HG02884 (cell line): ENCODE measurements around the gene COPRS.
"Not testable (repeated sequence)": the region's sequence is repeated elsewhere in the genome, so short reads cannot be mapped to it uniquely, and the experiment has no call there.

Experiments used
- ATAC-seq: cut with Tn5 transposase; IDR thresholded peaks from one replicate; pipeline ENCODE4 v1.9.1; 2021; ENCODE audit warnings: mild to moderate bottlenecking, moderate library complexity; ENCODE audit not compliant: unreplicated experiment

Gene COPRS

DNA sequence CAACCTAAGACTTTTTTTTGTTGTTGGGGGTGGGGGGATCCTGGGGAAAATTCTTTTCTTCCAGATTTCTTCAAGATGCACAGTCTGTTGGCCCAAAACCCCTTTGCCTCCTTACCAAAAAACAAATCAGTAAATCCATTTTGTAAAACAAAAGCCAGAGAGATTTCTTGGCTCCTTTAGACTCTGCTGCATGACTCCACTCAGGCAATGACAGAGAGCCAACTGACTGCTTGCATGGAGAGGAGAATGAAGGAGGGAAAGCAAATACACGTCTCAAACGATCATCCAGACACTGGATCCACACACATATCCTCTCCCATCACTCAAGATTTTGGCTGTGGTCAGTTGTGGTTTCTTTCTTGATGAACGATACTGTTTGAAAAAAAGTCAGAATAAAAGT is 13.8 kb downstream of the COPRS start:
- no peak for ATAC-seq

DNA sequence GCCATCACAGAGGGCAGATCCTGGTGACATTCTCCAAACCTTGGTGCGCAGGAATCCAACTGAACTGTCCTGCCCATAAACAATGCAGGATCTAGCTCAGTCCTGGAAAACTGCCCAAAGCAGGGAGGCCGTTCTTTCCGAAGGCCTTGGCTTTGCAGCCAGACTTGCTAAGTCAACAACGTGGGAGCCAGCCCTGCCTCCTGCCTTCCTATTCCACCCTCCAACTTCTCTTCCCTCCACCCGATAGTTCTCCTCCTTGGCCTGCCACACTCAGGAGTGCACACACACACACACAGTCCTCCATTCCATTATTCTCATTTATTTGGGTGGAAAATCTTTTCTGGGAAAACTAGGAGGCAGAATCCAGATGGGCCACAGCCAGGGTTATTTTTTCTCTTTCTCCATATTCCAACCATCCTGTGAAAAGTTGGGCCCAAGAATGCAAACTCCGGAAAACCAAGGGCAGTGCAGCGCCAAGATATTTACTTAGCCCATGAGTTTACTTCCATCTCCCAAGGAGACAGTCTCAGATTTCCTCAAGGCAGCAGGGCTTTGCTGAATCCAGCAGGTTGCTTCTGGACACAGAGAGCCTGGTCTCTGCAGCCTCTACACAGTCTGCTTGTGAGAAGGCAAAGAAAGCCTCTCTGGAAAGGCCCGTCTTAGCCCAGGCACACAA is 15.8 kb downstream of the COPRS start:
- ATAC-seq, result no peak

DNA sequence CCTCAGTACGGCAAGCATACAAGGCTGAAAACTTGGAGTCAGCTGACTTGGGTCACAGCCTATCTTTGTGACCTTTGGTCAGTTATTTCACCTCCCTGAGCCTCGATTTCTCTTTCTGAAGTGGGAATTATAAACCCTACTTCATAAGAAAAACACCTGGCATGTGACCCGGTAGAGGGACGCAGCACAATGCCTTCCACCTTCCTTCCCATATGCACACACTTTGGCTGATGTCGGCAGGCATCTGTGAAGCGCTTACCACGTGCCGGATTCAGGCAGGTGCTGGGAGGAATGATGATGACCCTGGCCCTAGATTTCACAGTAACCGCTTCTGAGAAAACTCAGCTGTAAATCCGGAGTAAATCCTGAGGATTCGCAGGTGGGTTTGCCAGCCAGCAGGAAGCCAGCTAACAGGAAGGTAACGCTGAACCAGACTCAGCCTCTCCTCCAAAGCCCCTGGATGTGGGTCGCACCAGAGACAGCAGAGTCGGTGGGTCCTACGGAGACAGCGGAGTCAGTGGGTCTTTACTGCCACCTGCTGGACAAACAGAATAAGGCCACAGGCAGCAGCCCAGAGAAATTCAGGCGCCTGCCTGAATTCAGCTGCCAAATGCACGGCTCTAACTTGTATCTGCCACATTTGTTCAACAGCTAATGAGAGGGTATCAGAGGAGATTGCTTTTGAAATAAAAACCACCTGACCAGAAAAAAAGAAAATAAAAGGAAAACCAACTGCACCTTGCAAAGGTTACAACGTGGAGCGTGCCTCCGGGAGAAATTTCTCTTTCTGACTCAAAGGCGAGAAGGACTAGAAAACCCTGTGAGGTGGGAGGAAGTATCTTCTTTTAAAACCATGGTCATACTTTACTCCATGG is 16.6 kb downstream of the COPRS start:
- no peak for ATAC-seq

DNA sequence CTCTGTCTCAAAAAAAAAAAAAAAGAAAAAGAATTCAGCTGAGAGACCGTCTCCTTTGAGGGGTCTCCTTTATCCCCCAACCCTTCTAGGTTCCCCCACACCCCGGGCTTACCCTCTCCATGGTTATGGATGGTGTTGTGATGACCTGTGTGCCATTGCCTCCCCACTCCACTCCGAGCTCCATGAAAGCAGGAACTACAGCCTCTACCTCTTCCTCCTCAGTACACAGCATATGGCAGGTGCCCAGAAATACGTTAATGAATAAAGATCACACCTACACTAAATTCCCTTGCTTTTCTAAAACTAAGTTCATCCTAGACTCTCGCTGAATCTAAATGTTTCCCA is 17.2 kb downstream of the COPRS start:
- no peak for ATAC-seq

DNA sequence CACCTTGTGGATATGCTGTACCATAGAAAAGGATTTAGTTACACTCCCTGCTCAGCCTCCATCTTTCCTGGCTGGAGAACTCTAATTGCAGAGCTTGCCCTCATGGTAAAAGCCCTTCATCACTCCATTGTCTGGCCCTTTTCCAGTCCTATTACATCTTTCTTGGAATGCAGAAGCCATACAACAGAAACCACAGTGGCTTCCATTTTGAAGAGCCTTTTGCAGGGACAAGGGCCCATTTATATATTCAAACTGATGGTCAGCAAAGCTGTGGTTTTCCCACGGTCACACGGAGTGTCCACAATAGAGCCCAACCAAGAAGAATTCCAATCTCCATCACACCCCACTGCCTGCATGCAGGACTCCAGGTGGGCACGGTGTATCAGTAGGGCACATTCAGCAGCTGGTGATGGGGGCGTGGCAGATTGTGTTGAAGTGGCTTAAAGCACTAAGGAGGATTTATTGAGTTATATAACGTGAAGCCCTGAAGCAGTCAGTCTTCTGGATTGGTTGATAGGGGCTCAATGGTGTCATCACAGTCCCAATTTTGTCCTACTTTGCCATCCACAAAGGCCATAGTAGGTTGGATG is 20.3 kb downstream of the COPRS start:
- ATAC-seq, result no peak

DNA sequence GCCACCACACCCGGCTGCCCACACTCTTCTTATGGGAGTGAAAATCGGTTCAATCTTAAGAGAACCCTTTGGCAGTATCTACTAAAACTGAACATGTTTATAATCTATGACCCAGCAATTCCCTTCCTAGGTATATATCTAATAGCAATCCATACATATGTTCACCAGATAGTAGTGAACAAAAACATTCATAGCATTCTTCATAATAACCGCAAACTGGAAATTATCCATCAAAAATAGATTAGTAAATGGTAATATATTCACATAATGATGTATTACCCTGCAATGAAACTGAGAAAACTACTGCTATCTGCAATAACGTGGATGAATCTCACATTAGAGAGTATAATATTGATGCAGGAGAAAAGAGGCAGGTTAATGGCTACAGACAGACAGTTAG is 23.1 kb downstream of the COPRS start:
- no peak for ATAC-seq

DNA sequence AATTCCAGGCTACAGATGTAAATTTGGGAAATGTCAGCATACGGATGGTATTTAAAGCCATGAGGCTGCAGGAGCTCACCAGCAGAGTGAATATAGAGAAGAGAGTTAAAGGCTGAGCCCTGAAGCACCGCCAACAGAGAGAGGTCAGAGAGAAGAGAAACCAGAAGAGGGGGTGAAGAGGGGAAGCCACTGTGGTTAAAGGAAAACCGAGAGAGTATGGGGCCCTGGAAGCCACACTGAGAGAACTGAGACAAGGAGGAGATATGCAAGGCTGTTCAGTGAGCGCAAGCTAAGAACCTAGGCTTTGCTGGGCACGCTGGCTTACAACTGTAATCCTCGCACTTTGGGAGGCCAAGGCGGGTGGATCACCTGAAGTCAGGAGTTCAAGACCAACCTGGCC is 24.6 kb downstream of the COPRS start:
- ATAC-seq, result peak; percentile 60

DNA sequence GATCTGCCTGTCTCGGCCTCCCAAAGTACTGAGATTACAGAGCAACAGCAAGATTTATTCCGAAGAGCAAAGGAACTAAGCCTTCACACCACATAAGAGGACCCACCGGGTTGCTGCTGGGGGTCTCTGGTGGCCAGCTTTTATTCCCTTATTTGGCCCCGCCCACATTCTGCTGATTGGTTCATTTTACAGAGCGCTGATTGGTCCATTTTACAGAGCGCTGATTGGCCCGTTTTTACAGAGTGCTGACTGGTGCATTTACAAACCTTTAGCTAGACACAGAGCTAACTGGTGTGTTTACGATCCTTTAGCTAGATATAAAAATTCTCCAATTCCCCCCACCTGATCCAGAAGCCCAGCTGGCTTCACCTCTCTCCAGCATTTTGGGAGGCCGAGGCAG is 26.3 kb downstream of the COPRS start:
- ATAC-seq, result no peak

DNA sequence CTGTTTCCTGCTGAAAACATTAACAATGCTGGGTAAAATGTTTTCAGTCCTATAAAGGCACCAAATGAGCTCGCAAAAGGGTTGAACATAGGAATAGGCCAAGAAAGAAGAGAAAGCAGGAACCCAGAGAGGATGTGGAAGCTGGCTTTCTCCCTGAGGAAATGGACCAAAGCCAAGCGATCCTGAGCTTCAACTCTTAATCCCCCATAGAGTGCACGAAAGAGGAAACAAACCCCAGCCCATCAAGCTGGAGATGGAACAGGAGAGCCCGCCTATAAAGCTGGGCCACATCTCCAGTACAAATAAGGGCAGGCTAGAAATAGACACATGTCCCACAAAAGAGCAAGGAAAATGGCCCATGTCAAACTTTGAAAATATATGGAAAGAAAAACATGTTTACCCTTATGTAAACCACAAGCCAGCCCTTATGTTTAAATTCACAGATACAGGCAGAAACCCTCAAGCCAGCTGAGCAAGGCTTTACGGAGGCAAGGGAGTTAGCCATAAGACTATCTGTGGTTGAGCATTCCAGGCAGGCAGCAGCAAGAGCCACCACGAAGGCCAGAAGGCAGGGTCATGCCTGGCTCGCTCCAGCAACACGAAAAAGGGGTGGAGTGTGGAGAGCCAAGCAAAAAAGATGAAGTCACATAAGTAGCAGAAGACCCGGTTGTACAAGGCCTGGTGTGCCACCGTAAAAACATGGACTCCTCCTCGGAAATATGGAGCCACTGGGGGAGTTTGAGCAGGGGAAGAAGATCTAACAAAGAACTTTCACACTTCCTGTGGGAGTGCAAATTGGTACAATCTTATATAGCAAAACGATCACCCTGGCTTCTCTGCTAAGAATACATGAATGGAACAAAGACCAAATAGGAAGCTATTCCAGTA is 27.8 kb downstream of the COPRS start:
- no peak for ATAC-seq

DNA sequence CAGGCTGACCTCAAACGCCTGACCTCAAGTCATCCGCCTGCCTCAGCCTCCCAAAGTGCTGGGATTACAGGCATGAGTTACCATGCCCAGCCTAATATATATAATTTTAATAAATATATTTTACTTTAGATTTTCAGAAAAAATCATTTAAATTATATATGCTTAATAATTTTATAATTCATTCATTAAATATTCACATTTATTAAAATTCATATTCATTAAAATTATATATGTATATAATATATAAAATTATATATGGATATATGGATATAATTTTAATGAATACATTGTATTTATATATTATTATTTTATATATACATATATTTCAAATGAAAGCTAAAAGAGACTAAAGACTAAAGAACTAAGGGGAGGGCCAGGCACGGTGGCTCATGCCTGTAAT is 29.4 kb downstream of the COPRS start:
- no peak for ATAC-seq

DNA sequence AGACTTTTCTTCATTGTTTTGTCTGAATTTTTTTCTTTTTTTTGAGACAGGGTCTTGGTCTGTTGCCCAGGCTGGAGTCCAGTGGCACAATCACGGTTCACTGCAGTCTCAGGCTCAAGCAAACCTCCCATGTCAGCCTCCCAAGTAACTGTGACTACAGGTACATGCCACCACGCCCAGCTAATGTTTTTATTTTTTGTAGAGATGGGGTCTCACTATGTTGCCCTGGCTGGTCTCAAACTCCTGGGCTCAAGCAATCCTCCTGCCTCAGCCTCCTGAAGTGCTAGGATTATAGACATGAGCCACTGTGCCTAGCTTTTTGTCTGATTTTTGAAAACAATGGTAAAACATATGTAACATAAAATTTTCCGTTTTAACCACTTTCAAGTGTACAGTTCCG is 30.1 kb downstream of the COPRS start:
- not testable (repeated sequence) for ATAC-seq

DNA sequence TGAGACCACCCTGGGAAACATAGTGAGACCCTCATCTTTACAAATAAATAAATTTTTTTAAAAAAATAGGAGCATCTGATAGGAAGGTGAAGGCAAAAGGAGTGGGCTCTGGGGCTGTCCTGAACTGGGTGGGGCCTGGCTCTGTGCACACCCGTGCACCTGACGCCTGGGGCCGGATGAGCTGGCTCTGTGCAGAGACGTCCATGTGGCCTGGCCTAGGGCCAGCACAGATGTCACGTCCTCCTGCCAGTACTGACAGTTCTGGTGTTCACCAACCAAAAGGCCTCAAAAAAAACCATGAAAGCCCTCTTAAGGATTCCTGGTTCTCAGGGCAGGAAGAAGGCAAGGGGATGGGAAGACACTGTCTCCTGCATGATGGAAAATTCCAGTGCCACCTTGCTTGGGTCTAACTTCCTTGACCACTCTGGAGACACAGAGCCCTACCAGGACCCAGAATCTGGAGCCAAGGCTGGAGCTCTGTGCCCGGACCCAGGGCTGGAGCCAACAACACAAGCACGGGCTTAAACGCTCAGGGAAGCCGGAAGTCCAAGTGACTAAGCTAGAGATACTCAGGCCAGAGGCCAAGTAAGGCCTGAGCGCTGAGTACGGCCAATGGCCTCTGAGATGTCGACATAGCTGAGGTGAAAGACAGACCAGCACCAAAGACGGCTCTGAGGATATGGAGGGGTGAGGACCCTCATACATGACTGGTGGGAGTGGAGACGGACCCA is 32.9 kb downstream of the COPRS start:
- no peak for ATAC-seq

DNA sequence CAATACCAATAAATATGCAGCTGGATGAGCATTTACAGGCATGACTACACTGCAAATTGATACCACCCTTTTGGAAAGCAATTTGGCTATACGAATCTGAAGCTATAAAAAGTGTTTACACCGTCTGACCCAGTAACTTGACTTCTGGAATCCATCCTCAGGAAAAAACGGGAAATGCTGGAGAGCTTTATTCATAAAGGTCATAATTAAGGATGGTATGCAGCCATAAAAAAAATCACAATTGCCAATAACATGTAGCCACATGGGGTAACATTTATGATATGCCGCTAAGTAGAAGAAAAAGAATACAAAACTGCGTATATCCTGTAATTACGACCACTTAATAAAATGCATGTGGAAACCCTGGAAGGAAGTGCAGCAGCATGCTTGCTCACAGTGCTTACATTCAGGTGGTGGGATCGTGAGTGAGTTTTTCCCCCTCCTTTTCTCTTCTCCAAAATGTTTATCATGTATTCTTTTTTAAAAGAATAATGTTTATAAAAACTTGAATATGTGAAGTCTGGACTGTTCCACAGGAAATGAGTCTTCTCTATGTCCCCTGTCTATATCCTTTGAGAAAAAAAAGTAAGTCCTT is 34.2 kb downstream of the COPRS start:
- no peak for ATAC-seq

DNA sequence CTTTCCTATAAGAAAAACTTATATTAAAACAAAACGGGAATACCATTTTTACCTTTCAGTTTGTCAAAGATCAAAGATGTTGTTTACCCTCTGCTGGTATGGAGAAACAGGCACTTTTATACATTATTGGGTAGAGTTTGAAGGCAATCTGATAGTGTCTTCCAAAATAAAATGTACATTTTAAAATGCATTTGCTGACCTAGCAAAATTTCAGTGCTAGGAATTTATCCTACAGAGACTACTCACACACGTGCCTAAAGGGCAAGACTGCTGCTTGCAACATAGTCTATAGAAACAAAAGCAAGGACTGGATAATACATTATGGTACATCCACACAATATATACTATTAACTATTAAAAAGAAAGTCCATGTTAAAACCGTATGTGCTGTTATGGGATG is 36.0 kb downstream of the COPRS start:
- no peak for ATAC-seq

DNA sequence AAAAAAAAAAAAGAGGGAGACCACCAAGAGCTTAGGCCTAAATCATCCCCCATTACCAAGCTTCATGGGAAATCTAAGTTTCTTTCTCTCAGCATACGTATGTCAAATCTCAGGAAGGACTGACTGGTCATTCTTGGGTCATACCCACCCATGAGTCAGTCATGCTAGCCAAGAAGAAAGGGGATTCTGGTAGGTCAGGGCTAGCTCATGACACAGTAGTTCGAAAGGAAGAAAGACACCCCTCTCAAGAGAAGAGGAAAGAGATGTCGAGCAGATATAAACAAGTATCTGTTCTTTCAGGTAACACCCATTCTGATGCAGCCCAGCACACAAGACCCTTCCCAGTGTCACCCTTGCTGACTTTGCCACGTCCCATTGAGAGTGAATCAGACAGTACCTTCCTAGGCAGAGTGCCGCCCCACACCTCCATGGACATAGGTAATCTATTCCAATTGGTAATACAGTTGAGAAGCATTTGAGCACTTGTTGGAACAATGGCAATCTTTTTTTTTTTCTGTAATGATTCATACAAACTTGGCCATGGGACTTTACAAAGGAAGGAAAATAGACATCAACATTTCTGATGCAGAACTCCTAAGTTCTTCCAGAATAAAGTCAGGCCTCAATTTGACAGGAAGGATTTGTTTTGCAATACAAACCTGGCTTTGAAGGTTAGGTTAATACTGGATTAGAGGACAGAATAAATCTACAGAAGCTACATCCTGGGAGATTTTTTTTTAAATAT is 38.2 kb downstream of the COPRS start:
- no peak for ATAC-seq

DNA sequence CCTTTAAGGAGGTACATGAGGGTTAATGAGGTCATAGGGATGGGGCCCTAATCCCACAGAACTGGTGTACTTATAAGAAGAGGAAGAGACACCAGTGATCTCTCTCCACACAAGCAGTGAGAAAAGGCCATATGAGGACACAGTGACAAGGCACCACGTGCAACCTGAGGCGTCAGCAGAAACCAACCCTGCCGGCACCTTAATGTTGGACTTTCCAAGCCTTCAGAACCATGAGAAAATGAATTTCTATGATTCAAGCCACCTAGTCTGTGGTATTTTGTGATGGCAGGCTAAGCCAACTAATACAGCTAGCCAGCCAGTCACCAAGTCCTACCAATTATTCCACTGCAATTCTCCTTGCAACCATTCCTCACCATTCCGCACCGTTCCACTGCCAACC is 39.5 kb downstream of the COPRS start:
- no peak for ATAC-seq

DNA sequence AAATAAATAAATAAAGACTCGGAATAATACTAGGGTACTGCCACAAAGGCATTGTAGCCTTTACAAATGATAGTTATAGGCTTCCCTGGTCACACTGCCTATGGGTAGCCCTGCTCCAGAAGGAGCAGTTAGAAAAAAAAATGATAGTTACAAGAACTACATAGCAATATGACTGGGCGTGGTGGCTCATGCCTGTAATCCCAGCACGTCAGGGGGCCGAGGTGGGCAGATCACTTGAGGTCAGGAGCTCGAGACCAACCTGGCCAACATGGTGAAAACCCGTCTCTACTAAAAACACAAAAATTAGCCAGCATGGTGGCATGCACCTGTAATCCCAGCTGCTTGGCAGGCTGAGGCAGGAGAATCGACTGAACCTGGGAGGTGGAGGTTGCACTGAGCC is 40.2 kb downstream of the COPRS start:
- not testable (repeated sequence) for ATAC-seq

DNA sequence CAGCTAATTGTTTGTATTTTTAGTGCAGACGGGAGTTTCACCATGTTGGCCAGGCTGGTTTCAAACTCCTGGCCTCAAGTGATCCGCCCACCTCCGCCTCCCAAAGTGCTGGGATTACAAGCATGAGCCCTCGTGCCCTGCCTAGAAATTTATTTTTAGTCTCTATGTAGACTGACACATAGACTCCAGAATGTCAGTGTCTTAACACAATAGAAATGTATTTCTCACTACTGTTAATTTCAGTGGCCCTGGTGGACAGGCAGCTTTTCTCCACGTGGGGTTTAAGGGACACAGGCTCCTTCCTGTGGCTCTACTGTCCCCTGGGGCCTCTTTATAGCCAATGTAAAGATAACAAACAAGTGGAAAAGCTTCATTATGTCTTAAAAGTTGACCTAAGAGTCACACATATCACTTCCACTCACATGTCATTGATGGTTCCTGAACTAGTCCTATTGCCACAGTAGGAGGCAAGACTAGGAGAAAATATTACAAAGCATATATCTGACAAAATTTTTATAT is 43.8 kb downstream of the COPRS start:
- ATAC-seq, result no peak

DNA sequence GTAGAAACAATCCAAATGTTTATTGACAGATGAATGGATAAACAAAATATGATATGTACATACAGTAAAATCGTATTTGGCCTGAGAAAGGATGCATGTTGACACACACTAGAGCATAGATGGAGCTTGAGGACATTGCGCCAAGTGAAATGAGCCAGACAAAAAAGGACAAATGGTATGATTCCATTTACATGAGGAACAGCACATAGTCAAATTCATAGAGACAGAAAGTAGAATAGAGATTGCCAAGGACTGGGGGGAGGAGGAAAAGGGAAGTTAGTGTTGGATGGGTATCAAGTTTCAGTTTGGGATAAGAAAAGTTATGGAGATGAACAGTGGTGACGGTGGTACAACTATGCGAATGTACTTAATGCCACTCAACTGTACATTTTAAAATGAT is 47.9 kb downstream of the COPRS start:
- no peak for ATAC-seq
